HEK293 (cell line): ENCODE measurements around the gene CDC42SE2.

Source experiments
- CTCF ChIA-PET: fragments of 350-600 bp; formaldehyde crosslinking; extraction: SDS; loops from one replicate; lab custom pipeline; 2021; ENCODE audit warnings: antibody characterized with exemption; lab: Yijun Ruan, JAX
- POLR2A ChIA-PET: fragments of 300-600 bp; formaldehyde crosslinking; extraction: SDS; loops from one replicate; lab custom pipeline; 2020; ENCODE audit warnings: antibody characterized with exemption, inconsistent platforms; lab: Yijun Ruan, JAX
- H3K27ac ChIP-seq: fragments of 200-500 bp; sonication (Bioruptor generic); 2 replicates; pipeline ENCODE4 v1.5.1; 2014; ENCODE audit warnings: low read depth, low read length, control low read depth, inconsistent platforms; ENCODE audit errors: extremely low read depth
- H3K36me3 ChIP-seq, 2 experiments: fragments of 200-500 bp in 1 of 2; sonication (Bioruptor generic) in 1 of 2; 1 replicate in 1 of 2; 2 replicates in 1 of 2; pipeline ENCODE4 v1.5.1; 2014 to 2017; ENCODE audit warnings: inconsistent platforms in 2 of 2, low read length in 2 of 2; ENCODE audit not compliant: control insufficient read depth in 2 of 2, insufficient read depth in 1 of 2
- H3K4me1 ChIP-seq: fragments of 200-500 bp; sonication (Bioruptor generic); 2 replicates; pipeline ENCODE4 v1.5.1; 2014; ENCODE audit warnings: mild to moderate bottlenecking, low read length, inconsistent platforms; ENCODE audit not compliant: control insufficient read depth, insufficient read depth
- H3K4me3 ChIP-seq: 2 replicates; pipeline ENCODE4 v1.5.1; 2011; ENCODE audit warnings: low read depth, mild to moderate bottlenecking, control low read depth, low read length, moderate library complexity
- H3K9me3 ChIP-seq: fragments of 200-500 bp; sonication (Bioruptor generic); 2 replicates; pipeline ENCODE4 v1.5.1; 2014; ENCODE audit warnings: low read depth, low read length, inconsistent platforms; ENCODE audit not compliant: control insufficient read depth, insufficient read depth
- HOXA7 ChIP-seq: sonication (generic); formaldehyde crosslinking; IDR thresholded peaks from 2 replicates; pipeline ENCODE4 v1.8.1; 2022; ENCODE audit warnings: missing genetic modification reagents, borderline replicate concordance
- HOXC10 ChIP-seq: sonication (generic); formaldehyde crosslinking; IDR thresholded peaks from 2 replicates; pipeline ENCODE4 v1.8.1; 2023; ENCODE audit warnings: mild to moderate bottlenecking, missing genetic modification reagents
- SCRT1 ChIP-seq: fragments of 450-650 bp; formaldehyde crosslinking; IDR thresholded peaks from 2 replicates; pipeline ENCODE4 v1.5.1; 2016; ENCODE audit warnings: missing biosample characterization, missing genetic modification characterization, borderline replicate concordance
- ZNF10 ChIP-seq: fragments of 450-650 bp; formaldehyde crosslinking; IDR thresholded peaks from 2 replicates; pipeline ENCODE4 v1.5.1; 2017; ENCODE audit warnings: missing biosample characterization, missing genetic modification characterization
- ZNF140 ChIP-seq: fragments of 450-650 bp; formaldehyde crosslinking; IDR thresholded peaks from 2 replicates; pipeline ENCODE4 v1.5.1; 2016; ENCODE audit warnings: missing biosample characterization, missing genetic modification characterization
- ZNF248 ChIP-seq: fragments of 450-650 bp; formaldehyde crosslinking; IDR thresholded peaks from 2 replicates; pipeline ENCODE4 v1.5.1; 2017; ENCODE audit warnings: missing biosample characterization, missing genetic modification characterization
- ZNF366 ChIP-seq: fragments of 450-650 bp; formaldehyde crosslinking; conservative IDR thresholded peaks from 2 replicates; pipeline ENCODE4 v1.5.1; 2016; ENCODE audit warnings: missing biosample characterization, missing genetic modification characterization
- ZNF433 ChIP-seq: fragments of 450-650 bp; formaldehyde crosslinking; IDR thresholded peaks from 2 replicates; pipeline ENCODE4 v1.5.1; 2016; ENCODE audit warnings: missing biosample characterization, missing genetic modification characterization, low read depth
- ZNF629 ChIP-seq: fragments of 450-650 bp; formaldehyde crosslinking; IDR thresholded peaks from 2 replicates; pipeline ENCODE4 v1.5.1; 2017; ENCODE audit warnings: missing biosample characterization, missing genetic modification characterization
- ZNF654 ChIP-seq: fragments of 450-650 bp; formaldehyde crosslinking; IDR thresholded peaks from 2 replicates; pipeline ENCODE4 v1.5.1; 2016; ENCODE audit warnings: low read depth, missing biosample characterization, missing genetic modification characterization
- ZNF707 ChIP-seq: fragments of 450-650 bp; formaldehyde crosslinking; IDR thresholded peaks from 2 replicates; pipeline ENCODE4 v1.5.1; 2016; ENCODE audit warnings: missing biosample characterization, missing genetic modification characterization
- ZNF777 ChIP-seq: fragments of 450-650 bp; formaldehyde crosslinking; IDR thresholded peaks from 2 replicates; pipeline ENCODE4 v1.5.1; 2017; ENCODE audit warnings: missing biosample characterization, missing genetic modification characterization, borderline replicate concordance
- TF ChIP-seq, protein P1 (sequence below): fragments of 450-650 bp; formaldehyde crosslinking; IDR thresholded peaks from 2 replicates; pipeline ENCODE4 v1.5.1; 2016; ENCODE audit warnings: missing biosample characterization, missing genetic modification characterization, low read depth
- TF ChIP-seq, protein P2 (sequence below): fragments of 450-650 bp; IDR thresholded peaks from 2 replicates; pipeline ENCODE4 v1.5.1; 2018; ENCODE audit warnings: missing biosample characterization, mild to moderate bottlenecking, missing genetic modification characterization
- TF ChIP-seq, protein P3 (sequence below): fragments of 450-650 bp; formaldehyde crosslinking; IDR thresholded peaks from 2 replicates; pipeline ENCODE4 v1.5.1; 2016; ENCODE audit warnings: missing biosample characterization, missing genetic modification characterization
- TF ChIP-seq, protein P4 (sequence below): fragments of 450-650 bp; formaldehyde crosslinking; IDR thresholded peaks from 2 replicates; pipeline ENCODE4 v1.5.1; 2016; ENCODE audit warnings: missing biosample characterization, missing genetic modification characterization
- TF ChIP-seq, protein P5 (sequence below): fragments of 450-650 bp; formaldehyde crosslinking; IDR thresholded peaks from 2 replicates; pipeline ENCODE4 v1.5.1; 2017; ENCODE audit warnings: missing biosample characterization, missing genetic modification characterization
- TF ChIP-seq, protein P6 (sequence below): fragments of 450-650 bp; formaldehyde crosslinking; IDR thresholded peaks from 2 replicates; pipeline ENCODE4 v1.5.1; 2016; ENCODE audit warnings: missing biosample characterization, missing genetic modification characterization

Gene CDC42SE2

DNA sequence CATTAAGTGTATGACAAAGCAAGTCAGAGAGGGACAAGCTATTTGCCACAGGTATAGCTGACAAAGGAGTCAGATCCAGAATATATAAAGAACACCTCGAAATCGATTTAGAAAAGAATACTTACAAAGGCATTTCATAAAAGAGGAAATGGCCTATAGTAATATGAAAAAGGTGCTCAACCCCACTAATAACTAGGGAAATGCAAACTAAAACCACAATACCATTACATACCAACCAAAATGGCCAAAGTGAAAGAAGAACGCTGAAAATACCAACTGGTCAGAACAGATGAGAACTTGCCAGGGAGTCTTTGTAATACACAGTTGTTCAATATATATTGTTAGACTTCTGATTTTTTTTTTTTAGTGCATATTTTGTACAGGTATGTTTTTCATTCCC, 152.9 kb downstream of the CDC42SE2 start:
- TF ChIP-seq ZNF140 (tag by site-specific recombination): no peak
- TF ChIP-seq, protein P1, sequence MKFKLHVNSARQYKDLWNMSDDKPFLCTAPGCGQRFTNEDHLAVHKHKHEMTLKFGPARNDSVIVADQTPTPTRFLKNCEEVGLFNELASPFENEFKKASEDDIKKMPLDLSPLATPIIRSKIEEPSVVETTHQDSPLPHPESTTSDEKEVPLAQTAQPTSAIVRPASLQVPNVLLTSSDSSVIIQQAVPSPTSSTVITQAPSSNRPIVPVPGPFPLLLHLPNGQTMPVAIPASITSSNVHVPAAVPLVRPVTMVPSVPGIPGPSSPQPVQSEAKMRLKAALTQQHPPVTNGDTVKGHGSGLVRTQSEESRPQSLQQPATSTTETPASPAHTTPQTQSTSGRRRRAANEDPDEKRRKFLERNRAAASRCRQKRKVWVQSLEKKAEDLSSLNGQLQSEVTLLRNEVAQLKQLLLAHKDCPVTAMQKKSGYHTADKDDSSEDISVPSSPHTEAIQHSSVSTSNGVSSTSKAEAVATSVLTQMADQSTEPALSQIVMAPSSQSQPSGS (tag by site-specific recombination): no peak
- no peak for TF ChIP-seq ZNF707 (tag by site-specific recombination)
- TF ChIP-seq ZNF433 (tag by site-specific recombination): no peak
- TF ChIP-seq SCRT1: no peak
- no peak for TF ChIP-seq HOXC10 (CRISPR knock-in tag)
- no peak for TF ChIP-seq ZNF10 (tag by site-specific recombination)
- no peak for TF ChIP-seq ZNF777
- TF ChIP-seq, protein P2, sequence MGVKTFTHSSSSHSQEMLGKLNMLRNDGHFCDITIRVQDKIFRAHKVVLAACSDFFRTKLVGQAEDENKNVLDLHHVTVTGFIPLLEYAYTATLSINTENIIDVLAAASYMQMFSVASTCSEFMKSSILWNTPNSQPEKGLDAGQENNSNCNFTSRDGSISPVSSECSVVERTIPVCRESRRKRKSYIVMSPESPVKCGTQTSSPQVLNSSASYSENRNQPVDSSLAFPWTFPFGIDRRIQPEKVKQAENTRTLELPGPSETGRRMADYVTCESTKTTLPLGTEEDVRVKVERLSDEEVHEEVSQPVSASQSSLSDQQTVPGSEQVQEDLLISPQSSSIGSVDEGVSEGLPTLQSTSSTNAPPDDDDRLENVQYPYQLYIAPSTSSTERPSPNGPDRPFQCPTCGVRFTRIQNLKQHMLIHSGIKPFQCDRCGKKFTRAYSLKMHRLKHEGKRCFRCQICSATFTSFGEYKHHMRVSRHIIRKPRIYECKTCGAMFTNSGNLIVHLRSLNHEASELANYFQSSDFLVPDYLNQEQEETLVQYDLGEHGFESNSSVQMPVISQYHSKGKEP (tag by site-specific recombination): no peak
- no peak for TF ChIP-seq HOXA7 (CRISPR knock-in tag)
- no peak overlapping the region for H3K4me3 ChIP-seq
- H3K36me3 ChIP-seq: peaks cover 7 to 18% of the 10 kb centered on the region in 2 experiments; a peak in 2 of 3 replicates
- H3K9me3 ChIP-seq: no peaks in the 10 kb centered on the region
- no peak overlapping the region for H3K27ac ChIP-seq
- no peaks in the 10 kb centered on the region for H3K4me1 ChIP-seq
- CTCF ChIA-PET: interaction anchor here (0.6 to 1.6 kb wide), 9 partner anchors 8 to 1312 kb away, joined by 3 to 7 read pairs (median 3); no protein-coding TSS in a partner anchor
- POLR2A ChIA-PET: no interaction called here

DNA sequence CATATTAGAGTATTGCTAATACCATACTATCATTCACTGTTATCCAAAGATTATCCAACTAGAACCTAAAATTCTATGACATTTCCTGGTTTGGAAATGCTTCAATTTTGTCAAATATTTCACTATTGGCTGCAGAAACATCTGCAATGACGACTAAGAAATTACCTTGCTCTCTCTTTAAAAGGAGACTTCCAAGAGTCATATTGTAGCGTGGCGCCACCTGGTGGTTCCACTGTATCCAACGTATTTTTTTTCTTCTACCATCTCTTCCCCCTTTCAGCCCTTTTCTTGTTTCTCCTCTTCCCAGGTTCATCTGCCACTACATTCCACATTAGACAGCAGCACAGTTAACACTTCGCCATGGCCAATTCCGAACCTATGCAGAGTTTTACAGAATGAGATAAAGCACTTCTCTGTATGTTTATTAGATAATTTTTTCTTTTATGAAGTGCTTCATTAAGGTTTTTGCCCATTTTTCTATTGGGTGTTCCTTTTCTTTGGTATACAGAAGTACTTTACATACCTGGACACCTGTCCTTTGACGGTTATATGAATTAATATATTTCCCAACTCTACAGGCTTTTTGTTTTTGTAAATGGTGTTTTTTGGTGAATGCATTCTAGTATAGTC, 153.5 kb downstream of the CDC42SE2 start:
- no peaks in the 10 kb centered on the region for H3K9me3 ChIP-seq
- peaks cover 7 to 23% of the 10 kb centered on the region in 2 experiments; a peak in 2 of 3 replicates for H3K36me3 ChIP-seq
- H3K27ac ChIP-seq: no peak overlapping the region
- CTCF ChIA-PET: interaction anchor here (0.5 kb wide), 1 partner anchor 35 kb away, joined by 4 read pairs; no protein-coding TSS in a partner anchor
- POLR2A ChIA-PET: no interaction called here
- no peak overlapping the region for H3K4me3 ChIP-seq
- TF ChIP-seq, protein P3, sequence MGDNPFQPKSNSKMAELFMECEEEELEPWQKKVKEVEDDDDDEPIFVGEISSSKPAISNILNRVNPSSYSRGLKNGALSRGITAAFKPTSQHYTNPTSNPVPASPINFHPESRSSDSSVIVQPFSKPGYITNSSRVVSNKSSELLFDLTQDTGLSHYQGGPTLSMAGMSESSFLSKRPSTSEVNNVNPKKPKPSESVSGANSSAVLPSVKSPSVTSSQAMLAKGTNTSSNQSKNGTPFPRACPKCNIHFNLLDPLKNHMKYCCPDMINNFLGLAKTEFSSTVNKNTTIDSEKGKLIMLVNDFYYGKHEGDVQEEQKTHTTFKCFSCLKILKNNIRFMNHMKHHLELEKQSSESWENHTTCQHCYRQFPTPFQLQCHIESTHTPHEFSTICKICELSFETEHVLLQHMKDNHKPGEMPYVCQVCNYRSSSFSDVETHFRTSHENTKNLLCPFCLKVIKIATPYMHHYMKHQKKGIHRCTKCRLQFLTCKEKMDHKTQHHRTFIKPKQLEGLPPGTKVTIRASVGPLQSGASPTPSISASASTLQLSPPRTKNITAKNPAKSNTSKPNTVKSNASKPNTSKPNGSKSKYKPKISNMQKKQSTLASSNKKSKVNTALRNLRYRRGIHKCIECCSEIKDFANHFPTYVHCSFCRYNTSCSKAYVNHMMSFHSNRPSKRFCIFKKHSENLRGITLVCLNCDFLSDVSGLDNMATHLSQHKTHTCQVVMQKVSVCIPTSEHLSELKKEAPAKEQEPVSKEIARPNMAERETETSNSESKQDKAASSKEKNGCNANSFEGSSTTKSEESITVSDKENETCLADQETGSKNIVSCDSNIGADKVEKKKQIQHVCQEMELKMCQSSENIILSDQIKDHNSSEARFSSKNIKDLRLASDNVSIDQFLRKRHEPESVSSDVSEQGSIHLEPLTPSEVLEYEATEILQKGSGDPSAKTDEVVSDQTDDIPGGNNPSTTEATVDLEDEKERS (tag by site-specific recombination): no peak
- TF ChIP-seq, protein P4, sequence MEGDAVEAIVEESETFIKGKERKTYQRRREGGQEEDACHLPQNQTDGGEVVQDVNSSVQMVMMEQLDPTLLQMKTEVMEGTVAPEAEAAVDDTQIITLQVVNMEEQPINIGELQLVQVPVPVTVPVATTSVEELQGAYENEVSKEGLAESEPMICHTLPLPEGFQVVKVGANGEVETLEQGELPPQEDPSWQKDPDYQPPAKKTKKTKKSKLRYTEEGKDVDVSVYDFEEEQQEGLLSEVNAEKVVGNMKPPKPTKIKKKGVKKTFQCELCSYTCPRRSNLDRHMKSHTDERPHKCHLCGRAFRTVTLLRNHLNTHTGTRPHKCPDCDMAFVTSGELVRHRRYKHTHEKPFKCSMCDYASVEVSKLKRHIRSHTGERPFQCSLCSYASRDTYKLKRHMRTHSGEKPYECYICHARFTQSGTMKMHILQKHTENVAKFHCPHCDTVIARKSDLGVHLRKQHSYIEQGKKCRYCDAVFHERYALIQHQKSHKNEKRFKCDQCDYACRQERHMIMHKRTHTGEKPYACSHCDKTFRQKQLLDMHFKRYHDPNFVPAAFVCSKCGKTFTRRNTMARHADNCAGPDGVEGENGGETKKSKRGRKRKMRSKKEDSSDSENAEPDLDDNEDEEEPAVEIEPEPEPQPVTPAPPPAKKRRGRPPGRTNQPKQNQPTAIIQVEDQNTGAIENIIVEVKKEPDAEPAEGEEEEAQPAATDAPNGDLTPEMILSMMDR (tag by site-specific recombination): peak; percentile 55
- peak; percentile 92 for TF ChIP-seq ZNF654 (tag by site-specific recombination)
- TF ChIP-seq, protein P5, sequence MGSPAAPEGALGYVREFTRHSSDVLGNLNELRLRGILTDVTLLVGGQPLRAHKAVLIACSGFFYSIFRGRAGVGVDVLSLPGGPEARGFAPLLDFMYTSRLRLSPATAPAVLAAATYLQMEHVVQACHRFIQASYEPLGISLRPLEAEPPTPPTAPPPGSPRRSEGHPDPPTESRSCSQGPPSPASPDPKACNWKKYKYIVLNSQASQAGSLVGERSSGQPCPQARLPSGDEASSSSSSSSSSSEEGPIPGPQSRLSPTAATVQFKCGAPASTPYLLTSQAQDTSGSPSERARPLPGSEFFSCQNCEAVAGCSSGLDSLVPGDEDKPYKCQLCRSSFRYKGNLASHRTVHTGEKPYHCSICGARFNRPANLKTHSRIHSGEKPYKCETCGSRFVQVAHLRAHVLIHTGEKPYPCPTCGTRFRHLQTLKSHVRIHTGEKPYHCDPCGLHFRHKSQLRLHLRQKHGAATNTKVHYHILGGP (tag by site-specific recombination): no peak
- TF ChIP-seq ZNF366: peak; percentile 84
- no peak for TF ChIP-seq ZNF248
- TF ChIP-seq, protein P6, sequence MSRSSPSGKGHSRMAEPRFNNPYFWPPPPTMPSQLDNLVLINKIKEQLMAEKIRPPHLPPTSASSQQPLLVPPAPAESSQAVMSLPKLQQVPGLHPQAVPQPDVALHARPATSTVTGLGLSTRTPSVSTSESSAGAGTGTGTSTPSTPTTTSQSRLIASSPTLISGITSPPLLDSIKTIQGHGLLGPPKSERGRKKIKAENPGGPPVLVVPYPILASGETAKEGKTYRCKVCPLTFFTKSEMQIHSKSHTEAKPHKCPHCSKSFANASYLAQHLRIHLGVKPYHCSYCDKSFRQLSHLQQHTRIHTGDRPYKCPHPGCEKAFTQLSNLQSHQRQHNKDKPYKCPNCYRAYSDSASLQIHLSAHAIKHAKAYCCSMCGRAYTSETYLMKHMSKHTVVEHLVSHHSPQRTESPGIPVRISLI (tag by site-specific recombination): peak; percentile 97
- TF ChIP-seq ZNF629 (tag by site-specific recombination): no peak
- H3K4me1 ChIP-seq: no peaks in the 10 kb centered on the region
